Right atrium auricular region (tissue), 2 donors: ENCODE results near the gene AKAP9. TPM values are rescaled to one million over a fixed set of nuclear protein-coding genes. Genes with fewer than 3 reads are reported as not detected.

Source experiments
- DNase-seq: peaks from one replicate; pipeline ENCODE4 v3.0.0-alpha.2; 2019; ENCODE audit warnings: low spot score
- H3K27ac ChIP-seq, 2 donors: fragments of 200-600 bp; sonication (generic); 1 replicate in 1 of 2; 2 replicates in 1 of 2; pipeline ENCODE4 v1.5.1; 2016 to 2019
- H3K27me3 ChIP-seq, 2 donors: fragments of 200-600 bp; sonication (generic); one replicate each; pipeline versions ENCODE4 v1.5.1 to v1.6.0; 2017 to 2019
- H3K36me3 ChIP-seq: fragments of 200-600 bp; sonication (generic); one replicate; pipeline ENCODE4 v1.5.1; 2016
- H3K4me1 ChIP-seq, 2 donors: fragments of 200-600 bp; sonication (generic); one replicate each; pipeline versions ENCODE4 v1.5.1 to v1.6.0; 2017 to 2019
- H3K4me3 ChIP-seq, 2 donors: fragments of 200-600 bp; sonication (generic); 1 replicate in 1 of 2; 2 replicates in 1 of 2; pipeline ENCODE4 v1.5.1; 2017 to 2019; ENCODE audit warnings: mild to moderate bottlenecking in 1 of 2, moderate library complexity in 1 of 2
- H3K9me3 ChIP-seq, 2 donors: fragments of 200-600 bp; sonication (generic); one replicate each; pipeline ENCODE4 v1.5.1; 2019
- CTCF ChIP-seq, 2 donors: fragments of 200-600 bp; sonication (generic); IDR thresholded peaks; one replicate each; pipeline ENCODE4 v1.5.1; 2019; ENCODE audit warnings: antibody characterized with exemption in 2 of 2
- total RNA-seq, 2 donors: library from RNA; depleted of rRNA; stranded (reverse); fragments of >200 nt; gene quantifications; one replicate each; pipeline ENCODE4 v1.1.0, GENCODE V29; 2016

AKAP9 gene
- total RNA-seq, 2 donors from 2014 or later, result 28.5 to 41.8 TPM

- DNase-seq, result no peak
- no peak overlapping the region for H3K4me3 ChIP-seq
- peaks cover 0 to 17% of the 10 kb centered on the region in 2 donors for H3K4me1 ChIP-seq
- no peak for TF ChIP-seq CTCF (IDR thresholded peaks at IDR 0.05)
- no peaks in the 10 kb centered on the region for H3K9me3 ChIP-seq
- peak overlapping the region in 1 of 2 donors; percentile 26 for H3K27ac ChIP-seq
- H3K36me3 ChIP-seq, result no peaks in the 10 kb centered on the region
- no peaks in the 10 kb centered on the region for H3K27me3 ChIP-seq
These were observed 116.7 kb downstream of the AKAP9 start for GRCh38 chr7:92057375-92057774.

GRCh38 chr7:92058040-92058439 lies 117.4 kb downstream of the AKAP9 start:
- Histone ChIP-seq H3K4me1 (peaks cover 0 to 17% of the 10 kb centered on the region in 2 donors), H3K27ac (peak overlapping the region in 1 of 2 donors; percentile 26)
- no peak for TF ChIP-seq CTCF (IDR thresholded peaks at IDR 0.05)

DNA sequence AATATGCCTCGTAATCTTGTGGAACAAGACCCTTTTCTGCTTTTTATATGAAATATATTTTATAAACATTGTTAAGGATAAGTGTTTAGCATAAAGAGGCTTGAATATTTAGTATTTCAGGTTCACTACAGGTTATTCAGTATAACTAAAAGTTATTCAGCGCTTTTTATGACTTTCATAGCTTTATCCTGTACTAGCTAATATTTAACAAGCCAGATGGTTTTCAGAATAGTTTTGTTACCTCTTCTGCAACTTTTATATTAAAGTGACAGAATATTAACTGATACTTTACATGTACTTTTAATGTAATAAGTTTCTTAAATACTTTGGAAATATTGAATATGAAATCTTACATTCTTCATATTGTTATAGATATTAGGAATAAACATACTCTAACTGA lies 118.2 kb downstream of the AKAP9 start:
- peaks cover 7% of the 10 kb centered on the region for H3K36me3 ChIP-seq
- no peaks in the 10 kb centered on the region for H3K27me3 ChIP-seq
- H3K27ac ChIP-seq, result no peak overlapping the region
- peaks cover 0 to 17% of the 10 kb centered on the region in 2 donors for H3K4me1 ChIP-seq
- no peaks in the 10 kb centered on the region for H3K9me3 ChIP-seq
- no peak for DNase-seq
- TF ChIP-seq CTCF (IDR thresholded peaks at IDR 0.05), result no peak
- no peak overlapping the region for H3K4me3 ChIP-seq

More at GRCh38 chr7:92058040-92058439, 117.4 kb downstream of the AKAP9 start:
- H3K27me3 ChIP-seq, result no peaks in the 10 kb centered on the region
- DNase-seq, result no peak
- no peak overlapping the region for H3K4me3 ChIP-seq
- H3K9me3 ChIP-seq, result no peaks in the 10 kb centered on the region
- no peaks in the 10 kb centered on the region for H3K36me3 ChIP-seq

GRCh38 chr7:92061154-92061553 lies 120.5 kb downstream of the AKAP9 start:
- H3K4me1 ChIP-seq, result peaks cover 0 to 17% of the 10 kb centered on the region in 2 donors
- DNase-seq, result no peak

DNA sequence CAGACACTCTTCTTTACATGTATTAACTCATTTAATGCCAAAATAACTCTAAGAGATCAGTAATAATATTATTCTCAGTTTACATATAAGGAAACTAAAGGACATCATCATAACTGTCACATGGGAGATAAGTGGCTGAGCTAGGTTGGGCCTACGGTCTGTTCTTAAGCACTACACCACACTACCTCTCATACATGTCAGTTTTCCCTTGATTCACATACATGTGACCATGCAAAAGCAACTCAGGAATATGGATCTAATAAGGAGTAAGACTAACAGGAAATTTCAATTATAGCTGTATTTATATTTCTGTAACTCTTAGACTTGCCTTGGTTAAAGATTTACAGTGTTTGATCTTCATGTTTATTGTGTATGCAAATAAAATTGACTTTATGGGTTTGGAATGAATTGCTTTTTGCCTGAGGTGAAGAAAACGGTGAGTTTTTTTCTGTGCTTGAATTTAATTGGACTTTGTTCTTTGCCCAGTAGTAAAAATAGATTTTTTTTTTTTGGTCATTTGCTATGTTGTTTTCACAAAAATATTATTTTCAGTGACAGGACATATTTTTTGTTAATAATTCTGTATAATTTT lies 123.9 kb downstream of the AKAP9 start:
- DNase-seq, result no peak
- TF ChIP-seq CTCF (IDR thresholded peaks at IDR 0.05), result no peak
- H3K9me3 ChIP-seq, result no peaks in the 10 kb centered on the region
- no peaks in the 10 kb centered on the region for H3K27me3 ChIP-seq
- H3K4me1 ChIP-seq, result no peaks in the 10 kb centered on the region
- peaks cover 7% of the 10 kb centered on the region for H3K36me3 ChIP-seq
- no peak overlapping the region for H3K4me3 ChIP-seq
- no peak overlapping the region for H3K27ac ChIP-seq

More at GRCh38 chr7:92061154-92061553, 120.5 kb downstream of the AKAP9 start:
- no peaks in the 10 kb centered on the region for H3K9me3 ChIP-seq
- no peaks in the 10 kb centered on the region for H3K27me3 ChIP-seq
- no peak overlapping the region for H3K4me3 ChIP-seq
- peak overlapping the region in 1 of 2 donors; percentile 15 for H3K27ac ChIP-seq
- peaks cover 7% of the 10 kb centered on the region for H3K36me3 ChIP-seq
- no peak for TF ChIP-seq CTCF (IDR thresholded peaks at IDR 0.05)

GRCh38 chr7:92071032-92071431 lies 130.4 kb downstream of the AKAP9 start:
- Histone ChIP-seq H3K36me3 (peaks cover 5% of the 10 kb centered on the region), H3K27ac (no peak overlapping the region)
- TF ChIP-seq CTCF (IDR thresholded peaks at IDR 0.05), result no peak

More at GRCh38 chr7:92071032-92071431, 130.4 kb downstream of the AKAP9 start:
- no peaks in the 10 kb centered on the region for H3K27me3 ChIP-seq
- no peaks in the 10 kb centered on the region for H3K9me3 ChIP-seq
- H3K4me1 ChIP-seq, result no peaks in the 10 kb centered on the region
- no peak overlapping the region for H3K4me3 ChIP-seq
- DNase-seq, result no peak
